GM12878 (cell line): ENCODE measurements around the gene IRAK3. TPM values are rescaled to one million over a fixed set of nuclear protein-coding genes. Genes with fewer than 3 reads are reported as not detected.

Experiments
- ATAC-seq: fragments of 200-7000 bp; cut with Tn5 transposase; 3 replicates; pipeline ENCODE4 v1.9.1; 2020; ENCODE audit warnings: mild to moderate bottlenecking, moderate library complexity
- BruUV-seq: library from RNA; stranded (reverse); fragments of 400-500 nt; replicated peaks from 2 replicates; lab custom pipeline; 2021; lab: Mats Ljungman, UMichigan
- CTCF ChIA-PET: fragments of 300-600 bp; sonication (Branson Sonifier 250); formaldehyde crosslinking; extraction: SDS; loops from one replicate; lab custom pipeline; 2021; ENCODE audit warnings: inconsistent platforms; lab: Yijun Ruan, JAX
- POLR2A ChIA-PET: fragments of 350-600 bp; formaldehyde crosslinking; extraction: SDS; loops from one replicate; lab custom pipeline; 2021; ENCODE audit warnings: inconsistent platforms; lab: Charles Lee
- RAD21 ChIA-PET: fragments of 300-600 bp; sonication (Branson Sonifier 250); formaldehyde crosslinking; loops from one replicate; lab custom pipeline; 2023; ENCODE audit warnings: antibody characterized with exemption; ENCODE audit not compliant: unreplicated experiment; lab: Charles Lee
- SMC1A ChIA-PET: fragments of 300-600 bp; sonication (Branson Sonifier 250); formaldehyde crosslinking; loops from one replicate; lab custom pipeline; 2023; ENCODE audit not compliant: unreplicated experiment, uncharacterized antibody; lab: Charles Lee
- DNase-seq: peaks from one replicate; pipeline ENCODE4 v3.0.0-alpha.2; 2011; ENCODE audit warnings: low read depth, low spot score
- FAIRE-seq: peaks from 3 replicates; lab custom pipeline; 2011; peaks lifted over from hg19 to GRCh38; lab: Jason Lieb, UNC
- H2AFZ ChIP-seq: 2 replicates; pipeline ENCODE4 v1.6.0; 2011; ENCODE audit warnings: low read depth, low read length, control low read depth; ENCODE audit not compliant: control insufficient read depth
- H3K27ac ChIP-seq: 2 replicates; pipeline ENCODE4 v1.5.1; 2011; ENCODE audit warnings: control low read depth; ENCODE audit not compliant: control insufficient read depth, insufficient read depth
- H3K27me3 ChIP-seq, 2 experiments: replicated peaks in 1 of 2; 2 replicates each; pipeline versions ENCODE4 v1.6.0 to v1.6.1; 2011; ENCODE audit warnings: low read length in 1 of 2; ENCODE audit not compliant: control insufficient read depth in 2 of 2, insufficient read depth in 2 of 2
- H3K36me3 ChIP-seq, 2 experiments: 2 replicates each; pipeline ENCODE4 v1.5.1; 2011; ENCODE audit warnings: low read length in 1 of 2; ENCODE audit not compliant: control insufficient read depth in 2 of 2, insufficient read depth in 2 of 2
- H3K4me1 ChIP-seq: 2 replicates; pipeline ENCODE4 v1.6.1; 2011; ENCODE audit warnings: mild to moderate bottlenecking, low read length, moderate library complexity, mixed read lengths; ENCODE audit not compliant: control insufficient read depth, insufficient read depth
- H3K4me2 ChIP-seq: 2 replicates; pipeline ENCODE4 v1.6.0; 2011; ENCODE audit warnings: control low read depth; ENCODE audit not compliant: control insufficient read depth, insufficient read depth
- H3K4me3 ChIP-seq: fragments of 200-600 bp; sonication (generic); 2 replicates; pipeline ENCODE4 v1.5.1; 2016
- H3K79me2 ChIP-seq: 2 replicates; pipeline ENCODE4 v1.6.0; 2011; ENCODE audit warnings: low read length; ENCODE audit not compliant: control insufficient read depth, insufficient read depth
- H3K9ac ChIP-seq: 2 replicates; pipeline ENCODE4 v1.8.0; 2011; ENCODE audit warnings: low read length, control low read depth, mixed read lengths; ENCODE audit not compliant: control insufficient read depth, insufficient read depth
- H3K9me3 ChIP-seq: replicated peaks from 3 replicates; pipeline ENCODE4 v1.5.1; 2011; ENCODE audit warnings: mild to moderate bottlenecking, low read length; ENCODE audit not compliant: control insufficient read depth, insufficient read depth
- H4K20me1 ChIP-seq: 2 replicates; pipeline ENCODE4 v1.6.0; 2011; ENCODE audit not compliant: control insufficient read depth, insufficient read depth
- BCL11A ChIP-seq: IDR thresholded peaks from 2 replicates; pipeline ENCODE4 v1.6.1; 2011; ENCODE audit warnings: low read depth, low read length
- CHD1 ChIP-seq: IDR thresholded peaks from 2 replicates; pipeline ENCODE4 v1.6.1; 2012; ENCODE audit warnings: low read depth, low read length, improper control_type of control experiment
- FOS ChIP-seq: IDR thresholded peaks from 3 replicates; pipeline ENCODE4 v1.6.1; 2011; ENCODE audit warnings: borderline replicate concordance; ENCODE audit not compliant: insufficient read length; ENCODE audit errors: extremely low read depth
- HCFC1 ChIP-seq: fragments of 150-350 bp; IDR thresholded peaks from 2 replicates; pipeline ENCODE4 v1.6.1; 2014; ENCODE audit warnings: low read length
- HDAC6 ChIP-seq: fragments of 200-600 bp; sonication (generic); IDR thresholded peaks from one replicate; pipeline ENCODE4 v1.8.0; 2017; ENCODE audit warnings: antibody characterized with exemption; ENCODE audit not compliant: unreplicated experiment
- HSF1 ChIP-seq: fragments of 150-350 bp; IDR thresholded peaks from 2 replicates; pipeline ENCODE4 v1.6.1; 2014; ENCODE audit warnings: mild to moderate bottlenecking, low read depth, low read length
- IKZF2 ChIP-seq, 2 experiments: fragments of 450-650 bp; IDR thresholded peaks; 2 replicates each; pipeline ENCODE4 v1.6.1; 2017; ENCODE audit warnings: mild to moderate bottlenecking in 2 of 2, moderate library complexity in 2 of 2
- NR2F1 ChIP-seq: fragments of 450-650 bp; conservative IDR thresholded peaks from 2 replicates; pipeline ENCODE4 v1.6.1; 2017; ENCODE audit warnings: mild to moderate bottlenecking
- POLR2AphosphoS2 ChIP-seq: IDR thresholded peaks from 2 replicates; pipeline ENCODE4 v1.6.1; 2011; ENCODE audit warnings: low read depth, mild to moderate bottlenecking, low read length, improper control_type of control experiment, moderate library complexity
- RELA ChIP-seq: fragments of 450-650 bp; IDR thresholded peaks from 2 replicates; pipeline ENCODE4 v1.8.0; 2014; ENCODE audit warnings: borderline replicate concordance; ENCODE audit not compliant: partially characterized antibody
- SPI1 ChIP-seq: IDR thresholded peaks from 2 replicates; pipeline ENCODE4 v1.6.1; 2011; ENCODE audit warnings: low read depth, mild to moderate bottlenecking, low read length, moderate library complexity, borderline replicate concordance; ENCODE audit not compliant: insufficient read depth
- STAT3 ChIP-seq: IDR thresholded peaks from 2 replicates; pipeline ENCODE4 v1.6.1; 2011; ENCODE audit warnings: low read depth, low read length, improper control_type of control experiment
- ZBED1 ChIP-seq: IDR thresholded peaks from 2 replicates; pipeline ENCODE4 v1.6.1; 2016; ENCODE audit warnings: borderline replicate concordance
- ZNF217 ChIP-seq: fragments of 450-650 bp; IDR thresholded peaks from 2 replicates; pipeline ENCODE4 v1.6.1; 2017; ENCODE audit warnings: antibody characterized with exemption, mild to moderate bottlenecking
- ZNF622 ChIP-seq: fragments of 450-650 bp; IDR thresholded peaks from 2 replicates; pipeline ENCODE4 v1.6.1; 2017; ENCODE audit warnings: mild to moderate bottlenecking, inconsistent platforms
- in situ Hi-C: fragments of 300-500 bp; cut with MboI; formaldehyde crosslinking; loops from 9 replicates; pipeline ENCODE4 v1.14.3; 2018; ENCODE audit warnings: mixed read lengths
- intact Hi-C: fragments of 100-400 bp; cut with micrococcal nuclease; formaldehyde crosslinking; loops from one replicate; pipeline ENCODE4 v1.14.2; 2022; ENCODE audit not compliant: unreplicated experiment
- polyA plus RNA-seq, 11 experiments: library from polyadenylated mRNA; depleted of rRNA in 4 of 11; unstranded in 6 of 11; stranded (reverse) in 5 of 11; fragments of >200 nt; fragmentation: Nextera tagmentation in 4 of 11; fragmentation: Illumina TruSeq in 1 of 11; extraction: Ambion mirVana in 4 of 11; extraction: Trizol in 1 of 11; gene quantifications; 1 replicate in 1 of 11; 2 replicates in 10 of 11; pipeline versions ENCODE4 v1.2.1 to v1.2.3, GENCODE V29; 2011 to 2016; ENCODE audit warnings: inconsistent platforms in 2 of 11, missing spikeins in 2 of 11, low read depth in 1 of 11
- total RNA-seq, 4 experiments: library from RNA; depleted of rRNA in 3 of 4; stranded (reverse); fragments of >200 nt in 3 of 4; fragmentation: Illumina TruSeq in 1 of 4; extraction: Trizol in 1 of 4; gene quantifications; 2 replicates each; pipeline versions ENCODE4 v1.2.1 to v1.2.3, GENCODE V29; 2013 to 2021
- TF ChIP-seq, protein P1 (sequence below): fragments of 150-350 bp; IDR thresholded peaks from 2 replicates; pipeline ENCODE4 v1.6.1; 2016; ENCODE audit warnings: low read depth, low read length
- TF ChIP-seq, protein P2 (sequence below): fragments of 450-650 bp; IDR thresholded peaks from 2 replicates; pipeline ENCODE4 v1.6.1; 2017; ENCODE audit warnings: borderline replicate concordance

The IRAK3 gene
- total and polyA plus RNA-seq, 10 of the 15 experiments (the other 5 are each of a cell fraction or from before 2014, with no cell fraction given): 1.4 to 14.1 (median 5.4) TPM

- in situ Hi-C loops: no loop called here
- no peaks in the 10 kb centered on the region for H4K20me1 ChIP-seq
- peaks cover 5 to 23% of the 10 kb centered on the region in 2 experiments for H3K36me3 ChIP-seq
- no peaks in the 10 kb centered on the region for H3K79me2 ChIP-seq
- no peak for ATAC-seq
- H3K4me2 ChIP-seq: no peak overlapping the region
- no peak overlapping the region for H3K9ac ChIP-seq
- intact Hi-C loops: no loop called here
- no peaks in the 10 kb centered on the region for H3K27me3 ChIP-seq
- TF ChIP-seq BCL11A (no peak), CHD1 (no peak), ZBED1 (no peak), IKZF2 (IDR thresholded peaks at IDR 0.05) (no peak), RELA (no peak), FOS (no peak), ZNF217 (no peak), HCFC1 (no peak), SPI1 (no peak), NR2F1 (no peak), POLR2AphosphoS2 (no peak), HSF1 (no peak), ZNF622 (no peak), STAT3 (no peak), HDAC6 (no peak)
- TF ChIP-seq, protein P1, sequence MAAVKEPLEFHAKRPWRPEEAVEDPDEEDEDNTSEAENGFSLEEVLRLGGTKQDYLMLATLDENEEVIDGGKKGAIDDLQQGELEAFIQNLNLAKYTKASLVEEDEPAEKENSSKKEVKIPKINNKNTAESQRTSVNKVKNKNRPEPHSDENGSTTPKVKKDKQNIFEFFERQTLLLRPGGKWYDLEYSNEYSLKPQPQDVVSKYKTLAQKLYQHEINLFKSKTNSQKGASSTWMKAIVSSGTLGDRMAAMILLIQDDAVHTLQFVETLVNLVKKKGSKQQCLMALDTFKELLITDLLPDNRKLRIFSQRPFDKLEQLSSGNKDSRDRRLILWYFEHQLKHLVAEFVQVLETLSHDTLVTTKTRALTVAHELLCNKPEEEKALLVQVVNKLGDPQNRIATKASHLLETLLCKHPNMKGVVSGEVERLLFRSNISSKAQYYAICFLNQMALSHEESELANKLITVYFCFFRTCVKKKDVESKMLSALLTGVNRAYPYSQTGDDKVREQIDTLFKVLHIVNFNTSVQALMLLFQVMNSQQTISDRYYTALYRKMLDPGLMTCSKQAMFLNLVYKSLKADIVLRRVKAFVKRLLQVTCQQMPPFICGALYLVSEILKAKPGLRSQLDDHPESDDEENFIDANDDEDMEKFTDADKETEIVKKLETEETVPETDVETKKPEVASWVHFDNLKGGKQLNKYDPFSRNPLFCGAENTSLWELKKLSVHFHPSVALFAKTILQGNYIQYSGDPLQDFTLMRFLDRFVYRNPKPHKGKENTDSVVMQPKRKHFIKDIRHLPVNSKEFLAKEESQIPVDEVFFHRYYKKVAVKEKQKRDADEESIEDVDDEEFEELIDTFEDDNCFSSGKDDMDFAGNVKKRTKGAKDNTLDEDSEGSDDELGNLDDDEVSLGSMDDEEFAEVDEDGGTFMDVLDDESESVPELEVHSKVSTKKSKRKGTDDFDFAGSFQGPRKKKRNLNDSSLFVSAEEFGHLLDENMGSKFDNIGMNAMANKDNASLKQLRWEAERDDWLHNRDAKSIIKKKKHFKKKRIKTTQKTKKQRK: no peak
- TF ChIP-seq, protein P2, sequence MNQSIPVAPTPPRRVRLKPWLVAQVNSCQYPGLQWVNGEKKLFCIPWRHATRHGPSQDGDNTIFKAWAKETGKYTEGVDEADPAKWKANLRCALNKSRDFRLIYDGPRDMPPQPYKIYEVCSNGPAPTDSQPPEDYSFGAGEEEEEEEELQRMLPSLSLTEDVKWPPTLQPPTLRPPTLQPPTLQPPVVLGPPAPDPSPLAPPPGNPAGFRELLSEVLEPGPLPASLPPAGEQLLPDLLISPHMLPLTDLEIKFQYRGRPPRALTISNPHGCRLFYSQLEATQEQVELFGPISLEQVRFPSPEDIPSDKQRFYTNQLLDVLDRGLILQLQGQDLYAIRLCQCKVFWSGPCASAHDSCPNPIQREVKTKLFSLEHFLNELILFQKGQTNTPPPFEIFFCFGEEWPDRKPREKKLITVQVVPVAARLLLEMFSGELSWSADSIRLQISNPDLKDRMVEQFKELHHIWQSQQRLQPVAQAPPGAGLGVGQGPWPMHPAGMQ: no peak
- ChIA-PET SMC1A (no interaction called here), POLR2A (no interaction called here), CTCF (no interaction called here), RAD21 (no interaction called here)
- H3K9me3 ChIP-seq: peaks cover 23% of the 10 kb centered on the region
- DNase-seq: no peak
- no peak for FAIRE-seq
- H3K27ac ChIP-seq: no peak overlapping the region
- no peak overlapping the region for H3K4me3 ChIP-seq
- no peaks in the 10 kb centered on the region for H3K4me1 ChIP-seq
- no peak overlapping the region for H2AFZ ChIP-seq
- BruUV-seq: no TSS peak
These were observed 46.2 kb upstream of the IRAK3 start for GRCh38 chr12:66142826-66143225.
